Activated CD8-positive, alpha-beta T cell treated with anti-CD3 and anti-CD28 coated beads for 36 hours (primary cell): ENCODE data around the gene BCL2A1. TPM values are rescaled to one million over a fixed set of nuclear protein-coding genes. Genes with fewer than 3 reads are reported as not detected.
"Not testable (repeated sequence)": the region's sequence is repeated elsewhere in the genome, so short reads cannot be mapped to it uniquely, and the experiment has no call there.

Experiments
- ATAC-seq: fragments of 200-7000 bp; cut with Tn5 transposase; one replicate; pipeline ENCODE4 v1.10.0; 2021; ENCODE audit warnings: mild to moderate bottlenecking, moderate library complexity
- CTCF ChIA-PET: fragments of 350-600 bp; sonication (Branson Sonifier 250); formaldehyde crosslinking; loops from one replicate; lab custom pipeline; 2021; ENCODE audit warnings: antibody characterized with exemption; lab: Charles Lee
- POLR2A ChIA-PET: fragments of 350-600 bp; sonication (Branson Sonifier 250); formaldehyde crosslinking; loops from one replicate; lab custom pipeline; 2021; ENCODE audit warnings: antibody characterized with exemption; lab: Charles Lee
- DNase-seq: peaks from one replicate; pipeline ENCODE4 v3.0.0-alpha.2; 2020
- H3K27ac Mint-ChIP-seq: one replicate; pipeline ENCODE4 v1.8.0; 2021; ENCODE audit warnings: mild to moderate bottlenecking, mixed read lengths
- H3K27me3 Mint-ChIP-seq: one replicate; pipeline ENCODE4 v1.8.0; 2021; ENCODE audit warnings: mixed read lengths
- H3K36me3 Mint-ChIP-seq: one replicate; pipeline ENCODE4 v1.8.0; 2021; ENCODE audit warnings: low read depth, mixed read lengths
- H3K4me1 Mint-ChIP-seq: one replicate; pipeline ENCODE4 v1.8.0; 2021; ENCODE audit warnings: low read depth, mixed read lengths
- H3K4me3 Mint-ChIP-seq: one replicate; pipeline ENCODE4 v1.8.0; 2021; ENCODE audit warnings: mild to moderate bottlenecking, moderate library complexity, mixed read lengths
- H3K9me3 Mint-ChIP-seq: one replicate; pipeline ENCODE4 v1.8.0; 2021; ENCODE audit warnings: mixed read lengths
- CTCF ChIP-seq: fragments of 200-600 bp; IDR thresholded peaks from one replicate; pipeline ENCODE4 v1.8.0; 2022; ENCODE audit warnings: antibody characterized with exemption, mild to moderate bottlenecking
- intact Hi-C: fragments of 100-400 bp; cut with micrococcal nuclease; formaldehyde crosslinking; loops from one replicate; pipeline ENCODE4 v1.10.0; 2022
- total RNA-seq, 2 experiments: library from RNA; stranded (reverse); gene quantifications; one replicate each; pipeline ENCODE4 v1.2.3, GENCODE V29; 2021

The BCL2A1 gene
- 10 to 100 TPM; 47.1 to 47.9 TPM for total RNA-seq

DNA sequence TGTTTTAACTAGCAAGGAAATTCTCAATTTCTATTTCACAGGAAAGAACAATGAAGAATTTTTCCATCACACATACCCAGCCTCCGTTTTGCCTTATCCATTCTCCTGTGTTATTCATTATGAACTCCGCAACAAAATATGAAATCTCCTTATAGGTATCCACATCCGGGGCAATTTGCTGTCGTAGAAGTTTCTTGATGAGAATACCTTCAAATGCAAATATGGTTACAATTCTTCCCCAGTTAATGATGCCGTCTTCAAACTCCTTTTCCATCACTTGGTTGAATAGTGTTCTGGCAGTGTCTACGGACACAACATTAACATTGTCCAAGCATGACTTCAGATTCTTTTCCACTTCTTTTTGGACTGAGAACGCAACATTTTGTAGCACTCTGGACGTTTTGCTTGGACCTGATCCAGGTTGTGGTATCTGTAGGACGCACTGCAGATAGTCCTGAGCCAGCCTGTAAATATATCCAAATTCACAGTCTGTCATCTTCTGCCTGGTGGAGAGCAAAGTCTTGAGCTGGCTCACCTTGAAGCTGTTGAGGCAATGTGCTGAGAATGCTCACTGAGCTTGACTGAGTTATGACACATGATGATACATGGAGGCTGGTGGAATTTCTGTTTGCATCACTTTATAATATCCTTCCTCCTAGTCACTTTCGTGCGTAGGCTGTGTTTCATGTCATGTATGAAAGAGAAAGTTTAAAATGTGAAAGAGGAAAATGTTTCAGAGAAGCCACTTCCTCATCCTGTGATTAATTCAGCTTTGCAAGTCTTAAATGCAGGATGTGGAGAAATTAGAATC is at the start of gene BCL2A1:
TSS of gene BCL2A1 (minus strand) at position 573 of the 811 bp plus-strand sequence. CDS start at position 496, 77 bp downstream.
- H3K27me3 Mint-ChIP-seq: no peaks in the 10 kb centered on the region
- DNase-seq (peak; percentile 82), ATAC-seq (peak; percentile 74)
- peak within 1 kb of the TSS; percentile 96 for H3K4me3 Mint-ChIP-seq
- H3K9me3 Mint-ChIP-seq: no peaks in the 10 kb centered on the region
- ChIA-PET CTCF (interaction anchor here (0.9 to 2.2 kb wide), 5 partner anchors 9 to 117 kb away, joined by 3 to 8 read pairs (median 4); no protein-coding TSS in a partner anchor), POLR2A (interaction anchor here (0.7 to 4.8 kb wide), 7 partner anchors 11 to 182 kb away, joined by 3 to 47 read pairs (median 5); partner anchors contain the start of genes FAH and MTHFS)
- peaks cover 28% of the 10 kb centered on the region for H3K36me3 Mint-ChIP-seq
- no peak for TF ChIP-seq CTCF
- H3K27ac Mint-ChIP-seq: peak within 1 kb of the TSS; percentile 93
- H3K4me1 Mint-ChIP-seq: peaks cover 49% of the 10 kb centered on the region
- intact Hi-C loops: loop anchor here (1.0 kb wide), 1 partner anchor 48 kb away; no protein-coding TSS in a partner anchor

DNA sequence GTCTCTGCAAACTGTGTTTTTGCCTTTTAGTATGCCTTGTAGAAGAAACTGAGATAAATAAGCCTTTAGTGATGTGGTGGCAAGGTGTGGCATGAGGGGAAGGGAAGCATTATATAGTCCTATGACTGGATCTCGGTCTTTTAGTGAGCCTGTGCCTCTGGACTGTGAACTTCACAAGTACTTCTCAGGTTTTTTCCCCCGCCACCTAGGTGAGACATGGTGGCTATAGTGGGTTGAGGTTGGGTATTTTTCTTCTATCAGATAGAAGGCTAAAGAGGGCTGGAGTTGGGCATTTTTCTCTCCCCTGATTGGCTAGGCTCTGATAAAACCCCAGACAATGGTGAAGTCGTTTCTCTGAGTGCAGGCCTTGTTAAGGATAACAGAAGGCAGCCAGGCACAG is 49.7 kb upstream of the BCL2A1 start:
- ChIA-PET CTCF (no interaction called here), POLR2A (no interaction called here)
- peak; percentile 8 for DNase-seq
- peaks cover 3% of the 10 kb centered on the region for H3K4me1 Mint-ChIP-seq
- ATAC-seq: no peak
- H3K9me3 Mint-ChIP-seq: no peaks in the 10 kb centered on the region
- intact Hi-C loops: no loop called here
- H3K36me3 Mint-ChIP-seq: no peaks in the 10 kb centered on the region
- no peak overlapping the region for H3K4me3 Mint-ChIP-seq
- H3K27ac Mint-ChIP-seq: no peak overlapping the region
- TF ChIP-seq CTCF: no peak
- no peaks in the 10 kb centered on the region for H3K27me3 Mint-ChIP-seq

DNA sequence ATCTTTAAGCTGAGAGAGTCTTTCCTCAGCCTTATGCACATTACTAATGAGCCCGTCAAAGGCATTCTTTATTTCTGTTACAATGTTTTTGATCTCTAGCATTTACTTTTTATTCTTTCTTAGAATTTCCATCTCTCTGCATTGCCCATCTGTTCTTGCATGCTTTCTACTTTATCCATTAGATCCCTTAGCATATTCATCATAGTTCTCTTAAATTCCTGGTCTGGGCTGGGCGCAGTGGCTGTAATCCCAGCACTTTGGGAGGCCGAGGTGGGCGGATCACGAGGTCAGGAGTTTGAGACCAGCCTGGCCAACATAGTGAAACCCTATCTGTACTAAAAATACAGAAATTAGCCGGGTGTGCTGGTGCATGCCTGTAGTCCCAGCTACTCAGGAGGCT is 49.2 kb upstream of the BCL2A1 start:
- intact Hi-C loops, H3K27me3 Mint-ChIP-seq, H3K4me1 Mint-ChIP-seq, POLR2A ChIA-PET, ATAC-seq, CTCF ChIA-PET, H3K27ac Mint-ChIP-seq, H3K4me3 Mint-ChIP-seq, H3K36me3 Mint-ChIP-seq, H3K9me3 Mint-ChIP-seq, DNase-seq: not testable (repeated sequence)

DNA sequence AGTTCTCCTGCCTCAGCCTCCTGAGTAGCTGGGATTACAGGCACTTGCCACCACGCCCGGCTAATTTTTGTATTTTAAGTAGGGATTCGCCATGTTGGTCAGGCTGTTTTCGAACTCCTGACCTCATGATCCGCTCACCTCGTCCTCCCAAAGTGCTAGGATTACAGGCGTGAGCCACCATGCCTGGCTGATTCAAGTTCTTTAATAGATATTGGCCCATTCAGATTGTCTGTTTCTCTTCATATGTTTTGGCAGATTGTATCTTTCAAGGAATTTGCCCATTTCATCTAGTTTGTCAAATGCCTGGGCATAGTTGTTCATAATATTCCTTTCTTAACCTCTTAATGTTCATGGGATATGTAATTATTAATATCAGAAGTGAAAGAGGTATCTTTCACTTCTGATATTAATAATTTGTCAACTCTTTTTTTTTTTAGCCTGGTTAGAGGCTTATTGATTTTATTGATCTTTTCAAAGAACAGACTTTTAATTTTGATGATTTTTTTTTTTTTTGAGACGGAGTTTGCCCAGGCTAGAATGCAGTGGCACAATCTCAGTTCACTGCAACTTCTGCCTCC is 48.3 kb upstream of the BCL2A1 start:
- Mint-ChIP-seq H3K9me3 (no peaks in the 10 kb centered on the region), H3K27ac (no peak overlapping the region), H3K4me3 (no peak overlapping the region), H3K27me3 (no peaks in the 10 kb centered on the region), H3K36me3 (no peaks in the 10 kb centered on the region), H3K4me1 (peaks cover 3% of the 10 kb centered on the region)
- CTCF ChIA-PET: no interaction called here
- ATAC-seq (no peak), DNase-seq (no peak)
- no peak for TF ChIP-seq CTCF
- intact Hi-C loops: no loop called here
- POLR2A ChIA-PET: no interaction called here

DNA sequence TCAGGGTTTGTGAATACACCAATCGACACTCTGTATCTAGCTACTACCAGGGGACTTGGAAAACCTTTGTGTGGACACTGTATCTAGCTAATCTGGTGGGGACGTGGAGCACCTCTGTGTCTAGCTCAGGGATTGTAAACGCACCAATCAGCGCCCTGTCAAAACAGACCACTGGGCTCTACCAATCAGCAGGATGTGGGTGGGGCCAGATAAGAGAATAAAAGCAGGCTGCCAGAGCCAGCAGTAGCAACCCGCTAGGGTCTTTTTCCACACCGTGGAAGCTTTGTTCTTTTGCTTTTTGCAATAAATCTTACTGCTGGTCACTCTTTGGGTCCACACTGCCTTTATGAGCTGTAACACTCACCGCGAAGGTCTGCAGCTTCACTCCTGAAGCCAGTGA is 46.1 kb upstream of the BCL2A1 start:
- CTCF ChIA-PET, DNase-seq, POLR2A ChIA-PET, ATAC-seq, H3K4me3 Mint-ChIP-seq, intact Hi-C loops, H3K27ac Mint-ChIP-seq, H3K27me3 Mint-ChIP-seq, H3K36me3 Mint-ChIP-seq, H3K9me3 Mint-ChIP-seq, H3K4me1 Mint-ChIP-seq: not testable (repeated sequence)

GRCh38 chr15:80016506-80016905 is 45.5 kb upstream of the BCL2A1 start:
- H3K27me3 Mint-ChIP-seq, H3K4me3 Mint-ChIP-seq, ATAC-seq, POLR2A ChIA-PET, intact Hi-C loops, H3K36me3 Mint-ChIP-seq, CTCF ChIA-PET, DNase-seq, H3K4me1 Mint-ChIP-seq, H3K9me3 Mint-ChIP-seq, H3K27ac Mint-ChIP-seq: not testable (repeated sequence)
